A549 treated with AZD9567 at 1 μM for 4 hours (cell line): Measurements from ENCODE around the gene PGGT1B. TPM values are rescaled to one million over a fixed set of nuclear protein-coding genes. Genes with fewer than 3 reads are reported as not detected.

Experiments
- total RNA-seq: library from RNA; stranded (reverse); fragments of 200-300 nt; extraction: Qiagen RNA extraction; gene quantifications from 5 replicates; pipeline ENCODE4 v1.2.3, GENCODE V29; 2022; ENCODE audit not compliant: insufficient read depth

Gene PGGT1B
- 18.1 to 21.6 TPM (median 20.3 TPM) in 5 replicates for total RNA-seq

DNA sequence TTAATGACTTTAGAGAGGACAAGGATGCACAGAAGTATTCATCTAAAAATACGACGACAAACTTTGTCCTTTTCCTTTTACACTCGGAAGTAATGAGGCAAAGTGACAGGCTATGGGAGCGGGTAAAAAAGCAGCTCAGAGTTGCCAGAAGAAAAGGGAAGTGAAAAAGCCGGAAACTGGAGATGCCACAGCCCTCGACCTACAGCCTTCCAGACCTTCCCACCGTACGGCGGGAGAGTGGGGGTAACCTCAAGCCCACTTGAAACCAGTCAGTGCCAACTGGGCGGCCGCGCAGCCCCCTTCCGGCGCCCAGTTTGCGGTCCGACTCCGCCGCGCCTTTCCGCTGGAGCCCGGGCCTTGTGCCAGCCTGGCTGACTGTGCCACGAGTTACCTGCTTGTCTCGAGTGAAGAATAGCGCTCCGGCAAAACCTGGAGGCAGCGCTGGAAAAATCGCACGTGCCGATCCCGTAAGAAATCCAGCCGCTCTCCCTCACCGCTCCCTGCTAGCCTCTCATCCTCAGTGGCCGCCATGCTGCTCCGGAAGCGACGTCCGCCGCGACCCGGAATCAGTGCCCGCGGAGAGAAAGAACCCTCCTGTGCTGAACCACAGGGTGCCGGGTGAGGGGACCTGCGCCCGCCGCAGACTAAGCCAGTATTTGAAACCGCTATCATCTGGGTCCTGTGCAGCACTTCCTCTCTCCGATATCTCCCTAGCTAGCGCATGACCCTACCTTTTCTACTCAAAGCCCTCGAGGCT, at the start of gene PGGT1B:
PGGT1B (minus strand) TSS at position 557 of the 757 bp plus-strand sequence; CDS start at position 531, 26 bp downstream.

GRCh38 chr5:115296124-115297022, 33.7 kb upstream of the PGGT1B start, which contains the start of gene CCDC112:
Gene CCDC112, minus strand, starts transcription at chr5:115296654. Its CDS starts 111 bp downstream, at chr5:115296543.

GRCh38 chr5:115169487-115170133, 93.1 kb downstream of the PGGT1B start, which contains the start of gene TRIM36:
Gene TRIM36, minus strand, starts transcription at chr5:115169908. Its CDS starts 274 bp downstream, at chr5:115169634.

Other genes starting within 250 kb of the PGGT1B start
- gene TRIM36, start 93.0 kb downstream of the PGGT1B start, total RNA-seq = 2.6 to 4.0 TPM (median 2.7 TPM) in 5 replicates
- gene CCDC112, start 33.8 kb upstream of the PGGT1B start, total RNA-seq = 8.2 to 14.7 TPM (median 8.8 TPM) in 5 replicates